Esophagus squamous epithelium (tissue), 4 donors: ENCODE data around the gene TMEM132E.

Source experiments
- POLR2A ChIP-seq, 4 donors: fragments of 450-650 bp; IDR thresholded peaks; one replicate each; pipeline ENCODE4 v1.6.1; 2017; ENCODE audit warnings: antibody characterized with exemption in 4 of 4, mild to moderate bottlenecking in 4 of 4, moderate library complexity in 3 of 4
- TF ChIP-seq, protein P1 (sequence below), 6 experiments: fragments of 450-650 bp in 4 of 6; fragments of 200-600 bp in 2 of 6; sonication (generic) in 2 of 6; IDR thresholded peaks; one replicate each; pipeline ENCODE4 v1.5.1; 2016 to 2019; ENCODE audit warnings: antibody characterized with exemption in 6 of 6, mild to moderate bottlenecking in 4 of 6, moderate library complexity in 4 of 6

DNA sequence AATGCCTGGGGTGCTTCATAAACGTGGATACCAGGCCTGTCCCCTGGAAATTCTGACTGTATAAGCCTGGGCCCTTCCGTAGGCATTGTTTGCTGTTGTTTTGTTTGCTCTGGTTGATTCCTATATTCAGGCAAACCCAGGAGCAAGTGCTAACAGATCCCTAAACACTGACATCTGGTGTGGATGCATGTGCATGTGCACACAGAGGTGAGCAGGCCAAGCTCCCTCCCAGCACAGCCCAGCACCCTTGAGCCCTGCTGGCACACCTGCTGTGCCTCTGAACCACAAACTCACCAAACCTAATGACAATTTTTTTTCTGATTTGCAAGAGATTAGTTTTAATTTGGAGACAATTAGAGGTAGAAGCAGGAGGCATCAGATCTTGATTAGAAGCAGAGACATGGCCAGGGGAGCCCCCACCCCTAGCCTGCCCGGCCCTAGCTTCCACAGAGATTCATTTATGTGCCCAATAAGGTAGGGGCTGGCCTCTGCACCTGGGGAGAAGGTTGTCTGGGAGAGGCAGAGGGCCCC, 40.4 kb downstream of the TMEM132E start:
- TF ChIP-seq, protein P1, sequence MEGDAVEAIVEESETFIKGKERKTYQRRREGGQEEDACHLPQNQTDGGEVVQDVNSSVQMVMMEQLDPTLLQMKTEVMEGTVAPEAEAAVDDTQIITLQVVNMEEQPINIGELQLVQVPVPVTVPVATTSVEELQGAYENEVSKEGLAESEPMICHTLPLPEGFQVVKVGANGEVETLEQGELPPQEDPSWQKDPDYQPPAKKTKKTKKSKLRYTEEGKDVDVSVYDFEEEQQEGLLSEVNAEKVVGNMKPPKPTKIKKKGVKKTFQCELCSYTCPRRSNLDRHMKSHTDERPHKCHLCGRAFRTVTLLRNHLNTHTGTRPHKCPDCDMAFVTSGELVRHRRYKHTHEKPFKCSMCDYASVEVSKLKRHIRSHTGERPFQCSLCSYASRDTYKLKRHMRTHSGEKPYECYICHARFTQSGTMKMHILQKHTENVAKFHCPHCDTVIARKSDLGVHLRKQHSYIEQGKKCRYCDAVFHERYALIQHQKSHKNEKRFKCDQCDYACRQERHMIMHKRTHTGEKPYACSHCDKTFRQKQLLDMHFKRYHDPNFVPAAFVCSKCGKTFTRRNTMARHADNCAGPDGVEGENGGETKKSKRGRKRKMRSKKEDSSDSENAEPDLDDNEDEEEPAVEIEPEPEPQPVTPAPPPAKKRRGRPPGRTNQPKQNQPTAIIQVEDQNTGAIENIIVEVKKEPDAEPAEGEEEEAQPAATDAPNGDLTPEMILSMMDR (IDR thresholded peaks at IDR 0.05) = no peak
- no peak for TF ChIP-seq POLR2A (IDR thresholded peaks at IDR 0.05)
